Measurements from ENCODE around the gene CNNM2.

CNNM2 gene

GRCh38 chr10:103111031-103111917, 193.2 kb downstream of the CNNM2 start:
- no peak for DNase-seq (ENCODE audit: insufficient read length, low spot score)
- no peak for FAIRE-seq
- TF ChIP-seq CTCF (IDR thresholded peaks at IDR 0.05; ENCODE audit: insufficient read depth, missing control alignments), result no peak

GRCh38 chr10:103111918-103112877, 194.1 kb downstream of the CNNM2 start:
- no peak for DNase-seq (ENCODE audit: insufficient read length, low spot score)
- FAIRE-seq, result peak; percentile 70
- no peak for TF ChIP-seq CTCF (IDR thresholded peaks at IDR 0.05; ENCODE audit: insufficient read depth, missing control alignments)

GRCh38 chr10:103114876-103115275, 196.8 kb downstream of the CNNM2 start:
- DNase-seq (ENCODE audit: insufficient read length, low spot score) (no peak), FAIRE-seq (no peak)
- TF ChIP-seq CTCF (IDR thresholded peaks at IDR 0.05; ENCODE audit: insufficient read depth, missing control alignments), result no peak

GRCh38 chr10:103117247-103117646, 199.2 kb downstream of the CNNM2 start:
- no peak for DNase-seq (ENCODE audit: insufficient read length, low spot score)
- no peak for TF ChIP-seq CTCF (IDR thresholded peaks at IDR 0.05; ENCODE audit: insufficient read depth, missing control alignments)
- no peak for FAIRE-seq

GRCh38 chr10:103120546-103120945, 202.5 kb downstream of the CNNM2 start:
- FAIRE-seq (no peak), DNase-seq (ENCODE audit: insufficient read length, low spot score) (no peak)
- TF ChIP-seq CTCF (IDR thresholded peaks at IDR 0.05; ENCODE audit: insufficient read depth, missing control alignments), result no peak

- DNase-seq (ENCODE audit: insufficient read length, low spot score) (no peak), FAIRE-seq (no peak)
- no peak for TF ChIP-seq CTCF (IDR thresholded peaks at IDR 0.05; ENCODE audit: insufficient read depth, missing control alignments)
These were observed 203.1 kb downstream of the CNNM2 start for GRCh38 chr10:103120977-103121735.
